ENCODE data around the gene SRP68.
A peak's percentile ranks its signal among the peaks of the same experiment; 100 is the strongest.

The SRP68 gene

GRCh38 chr17:76072148-76072858 is at the start of gene SRP68:
SRP68 (minus strand) TSS chr17:76072517; CDS start chr17:76072491, 26 bp downstream.
- TF ChIP-seq GATA1 (IDR thresholded peaks at IDR 0.05; ENCODE audit: low read depth, low read length) (no peak), POLR2A (IDR thresholded peaks at IDR 0.05; ENCODE audit: low read length) (peak; percentile 81)
- DNase-seq = peak; percentile 90 to 93

GRCh38 chr17:76121932-76122430 is 49.7 kb upstream of the SRP68 start:
- DNase-seq = peak; percentile 21 to 43
- TF ChIP-seq POLR2A (IDR thresholded peaks at IDR 0.05; ENCODE audit: low read length) (no peak), GATA1 (IDR thresholded peaks at IDR 0.05; ENCODE audit: low read depth, low read length) (no peak)

DNA sequence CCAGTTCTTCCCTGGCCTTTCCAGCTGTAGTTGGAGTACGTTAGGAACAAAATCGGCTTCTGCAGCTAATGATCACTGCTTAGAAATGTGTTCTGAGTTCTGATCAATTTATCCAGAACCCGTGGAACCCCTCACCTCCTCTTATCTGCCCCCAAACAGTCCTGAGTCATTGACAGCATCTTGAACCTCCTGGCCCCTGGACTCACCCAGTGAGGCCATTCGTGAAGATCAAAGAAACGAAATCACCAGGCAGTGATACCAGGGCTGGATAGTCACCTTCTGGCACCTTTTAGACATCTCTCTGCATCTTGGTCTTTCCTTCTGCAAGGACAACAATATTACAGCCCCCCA is 48.3 kb upstream of the SRP68 start:
- TF ChIP-seq POLR2A (IDR thresholded peaks at IDR 0.05; ENCODE audit: low read length) (no peak), GATA1 (IDR thresholded peaks at IDR 0.05; ENCODE audit: low read depth, low read length) (no peak)
- DNase-seq = peak in 1 of 2 experiments; percentile 36

DNA sequence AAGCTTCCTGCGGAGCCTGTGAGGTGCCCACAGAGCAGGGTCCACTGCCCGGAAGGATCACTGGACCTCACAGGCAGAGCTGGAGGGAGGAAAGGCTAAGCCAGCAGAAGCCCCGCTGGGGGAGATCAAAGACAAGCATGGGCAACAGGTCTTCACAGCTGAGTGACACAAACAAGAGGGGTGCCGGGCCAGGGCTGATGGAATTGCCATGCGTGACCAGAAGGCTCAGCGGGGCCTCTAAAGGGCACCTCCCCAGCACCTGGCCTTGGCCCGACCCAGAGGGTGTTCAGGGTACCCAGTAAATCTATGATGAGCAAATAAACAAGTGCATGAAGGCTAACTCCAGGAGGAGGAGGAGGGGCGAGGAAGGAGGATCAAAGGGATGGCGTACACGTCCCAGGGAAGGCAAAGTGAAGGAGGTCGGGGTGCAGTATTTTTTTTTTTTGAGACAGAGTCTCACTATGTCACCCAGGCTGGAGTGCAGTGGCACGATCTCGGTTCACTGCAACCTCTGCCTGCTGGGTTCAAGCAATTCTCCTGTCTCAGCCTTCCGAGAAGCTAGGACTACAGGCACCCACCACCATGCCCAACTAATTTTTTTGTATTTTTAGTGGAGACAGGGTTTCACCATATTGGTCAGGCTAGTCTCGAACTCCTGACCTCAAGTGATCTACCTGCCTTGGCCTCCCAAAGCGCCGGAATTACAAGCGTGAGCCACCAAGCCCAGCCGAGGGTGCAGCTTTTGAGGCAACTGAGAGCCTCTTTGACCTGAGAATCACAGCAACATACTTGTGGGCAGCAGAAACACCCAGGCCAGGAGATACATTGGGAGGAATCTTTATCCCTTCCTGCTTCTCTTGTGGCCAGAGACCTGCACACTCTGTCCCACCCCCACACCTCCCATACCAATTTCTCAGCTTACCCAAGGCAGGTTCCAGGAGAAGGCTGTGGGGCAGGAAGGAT is 47.4 kb upstream of the SRP68 start:
- DNase-seq = no peak
- TF ChIP-seq POLR2A (IDR thresholded peaks at IDR 0.05; ENCODE audit: low read length) (no peak), GATA1 (IDR thresholded peaks at IDR 0.05; ENCODE audit: low read depth, low read length) (no peak)

- no peak for DNase-seq
- TF ChIP-seq GATA1 (IDR thresholded peaks at IDR 0.05; ENCODE audit: low read depth, low read length) = no peak
- TF ChIP-seq POLR2A (IDR thresholded peaks at IDR 0.05; ENCODE audit: low read length) = no peak
Measured at GRCh38 chr17:76115138-76115754, 42.9 kb upstream of the SRP68 start.

GRCh38 chr17:76111956-76112355 is 39.6 kb upstream of the SRP68 start:
- TF ChIP-seq GATA1 (IDR thresholded peaks at IDR 0.05; ENCODE audit: low read depth, low read length) (no peak), POLR2A (IDR thresholded peaks at IDR 0.05; ENCODE audit: low read length) (no peak)
- no peak for DNase-seq

DNA sequence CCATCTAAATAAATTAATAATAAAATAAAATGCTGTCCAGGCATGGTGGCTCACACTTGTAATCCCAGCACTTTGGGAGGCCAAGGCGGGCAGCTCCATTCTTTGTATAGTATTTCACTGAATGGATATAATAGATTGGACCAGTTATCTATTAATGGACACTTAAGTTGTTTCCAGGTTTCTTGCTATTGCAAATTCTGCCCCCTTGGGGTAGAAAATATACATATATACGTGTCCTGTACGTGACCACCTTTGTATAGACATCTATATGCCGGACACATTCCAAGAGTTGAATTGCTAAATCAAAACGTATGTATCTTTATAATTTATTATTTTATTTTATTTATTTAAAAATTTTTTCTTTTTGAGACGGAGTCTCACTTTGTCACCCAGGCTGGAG is 35.2 kb upstream of the SRP68 start:
- DNase-seq = peak; percentile 44 to 59
- TF ChIP-seq GATA1 (IDR thresholded peaks at IDR 0.05; ENCODE audit: low read depth, low read length) = no peak
- no peak for TF ChIP-seq POLR2A (IDR thresholded peaks at IDR 0.05; ENCODE audit: low read length)

DNA sequence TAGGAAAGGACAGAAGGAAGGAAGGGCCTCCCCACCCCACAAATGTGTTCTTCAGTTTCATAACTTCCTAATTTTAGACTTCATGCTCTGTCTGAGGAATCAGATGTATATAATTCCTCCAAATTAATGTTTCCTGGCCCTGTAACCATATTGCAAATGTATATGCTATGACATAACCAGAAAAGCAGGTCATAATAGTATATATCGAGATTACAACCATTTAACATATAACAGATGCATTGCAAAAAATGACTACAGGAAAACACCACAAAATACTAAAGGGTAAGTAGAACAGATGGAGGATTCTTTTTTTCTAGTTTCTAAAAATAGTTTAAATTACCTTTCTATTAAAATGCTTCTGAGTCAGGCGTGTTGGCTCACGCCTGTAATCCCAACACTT is 34.4 kb upstream of the SRP68 start:
- no peak for TF ChIP-seq GATA1 (IDR thresholded peaks at IDR 0.05; ENCODE audit: low read depth, low read length)
- no peak for TF ChIP-seq POLR2A (IDR thresholded peaks at IDR 0.05; ENCODE audit: low read length)
- no peak for DNase-seq

DNA sequence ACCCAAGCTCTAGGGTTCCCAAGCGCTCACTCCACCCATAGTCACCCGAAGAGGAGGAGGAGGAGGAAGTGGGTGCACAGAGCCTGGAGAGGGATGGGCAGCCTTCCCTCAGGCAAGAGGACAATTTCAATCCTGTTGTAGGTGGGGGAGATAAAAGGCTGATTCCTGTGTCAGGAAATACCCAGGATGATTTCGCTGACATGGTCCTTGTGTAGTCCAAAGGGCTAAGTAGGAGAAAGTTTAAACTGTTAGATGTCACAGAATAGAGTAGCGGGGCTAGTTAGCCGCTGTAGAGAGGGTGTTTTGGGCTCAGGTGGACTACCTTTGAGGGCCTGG is 32.5 kb upstream of the SRP68 start:
- no peak for DNase-seq
- no peak for TF ChIP-seq GATA1 (IDR thresholded peaks at IDR 0.05; ENCODE audit: low read depth, low read length)
- TF ChIP-seq POLR2A (IDR thresholded peaks at IDR 0.05; ENCODE audit: low read length) = no peak

- DNase-seq = no peak
- no peak for TF ChIP-seq POLR2A (IDR thresholded peaks at IDR 0.05; ENCODE audit: low read length)
- no peak for TF ChIP-seq GATA1 (IDR thresholded peaks at IDR 0.05; ENCODE audit: low read depth, low read length)
Measured at GRCh38 chr17:76104140-76104895, 32.0 kb upstream of the SRP68 start.

- DNase-seq = peak; percentile 94 to 97
- TF ChIP-seq POLR2A (IDR thresholded peaks at IDR 0.05; ENCODE audit: low read length) (peak; percentile 84), GATA1 (IDR thresholded peaks at IDR 0.05; ENCODE audit: low read depth, low read length) (no peak)
Measured at GRCh38 chr17:76103274-76104139, 31.2 kb upstream of the SRP68 start, which contains the start of gene EXOC7. EXOC7 (minus strand) TSS chr17:76103787; CDS start chr17:76103692, 95 bp downstream.

DNA sequence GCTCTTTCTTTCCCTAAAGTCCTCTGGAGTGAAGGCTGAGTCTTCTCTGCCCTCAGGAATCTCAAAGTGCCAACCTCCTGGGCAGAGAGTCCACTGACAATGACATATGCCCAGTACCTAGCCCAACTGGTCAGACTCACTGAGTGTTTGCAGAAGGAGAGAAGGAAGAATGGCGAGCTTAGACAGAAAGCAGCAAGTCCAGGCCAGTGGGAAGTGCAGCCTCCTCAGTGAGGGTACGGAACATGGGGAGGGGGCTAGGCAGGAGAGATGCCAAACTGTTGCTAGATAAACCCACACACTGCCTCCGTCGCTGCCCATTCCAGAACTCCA is 30.6 kb upstream of the SRP68 start:
- DNase-seq = no peak
- TF ChIP-seq POLR2A (IDR thresholded peaks at IDR 0.05; ENCODE audit: low read length) (no peak), GATA1 (IDR thresholded peaks at IDR 0.05; ENCODE audit: low read depth, low read length) (no peak)

Measured in erythroblast (primary cell).